T-helper 2 cell treated with Interferon-gamma antibody and Interleukin-4, amounts not matched to agents 100 ng/mL and 5 ng/mL, for 36 hours (primary cell): ENCODE results near the gene ENSA. TPM values are rescaled to one million over a fixed set of nuclear protein-coding genes. Genes with fewer than 3 reads are reported as not detected.
"Not testable (repeated sequence)": the region's sequence is repeated elsewhere in the genome, so short reads cannot be mapped to it uniquely, and the experiment has no call there.

ENCODE experiments used
- intact Hi-C: fragments of 100-400 bp; cut with micrococcal nuclease; formaldehyde crosslinking; loops from one replicate; pipeline ENCODE4 v1.15.1; 2023
- total RNA-seq: library from RNA; stranded (reverse); gene quantifications from 2 replicates; pipeline ENCODE4 v1.2.3, GENCODE V29; 2022

The ENSA gene
- total RNA-seq, 1 donor from 2014 or later, result 202 TPM

- intact Hi-C loops, result loop anchor here (10.0 kb wide), 4 partner anchors 142 to 388 kb away; partner anchors contain the start of genes ANP32E, CERS2, CTSS and SETDB1
These were observed 7.0 kb downstream of the ENSA start for GRCh38 chr1:150622303-150622975.

- intact Hi-C loops, result loop anchor here (1.0 to 10.0 kb wide), 8 partner anchors 8 to 387 kb away; partner anchors contain the start of genes ANP32E, CERS2, CTSS and ENSA
These were observed 7.7 kb downstream of the ENSA start for GRCh38 chr1:150621497-150622302.

DNA sequence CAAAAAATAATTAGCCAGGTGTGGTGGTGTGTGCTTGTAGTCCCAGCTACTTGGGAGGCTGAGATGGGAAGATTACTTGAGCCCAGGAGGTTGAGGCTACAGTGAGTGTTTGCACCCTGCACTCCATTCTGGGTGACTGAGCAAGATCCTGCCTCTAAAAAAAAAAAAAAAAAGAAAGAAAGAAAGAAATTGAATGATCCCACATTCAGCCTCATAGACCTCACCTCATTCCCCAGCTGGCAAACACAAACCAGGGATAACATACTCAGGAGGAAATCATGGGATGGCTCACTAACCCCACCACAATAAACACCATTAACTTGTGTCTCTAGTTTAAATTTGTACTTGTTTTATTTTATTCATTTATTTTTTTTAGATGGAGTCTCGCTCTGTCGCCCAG is 8.5 kb downstream of the ENSA start:
- intact Hi-C loops, result loop anchor here (1.0 to 10.0 kb wide), 8 partner anchors 8 to 386 kb away; partner anchors contain the start of genes ANP32E, CERS2, CTSS and ENSA

GRCh38 chr1:150619576-150620509 is 9.6 kb downstream of the ENSA start:
- intact Hi-C loops, result loop anchor here (2.0 to 10.0 kb wide), 5 partner anchors 43 to 385 kb away; partner anchors contain the start of genes ANP32E, CERS2, CTSS and SETDB1

DNA sequence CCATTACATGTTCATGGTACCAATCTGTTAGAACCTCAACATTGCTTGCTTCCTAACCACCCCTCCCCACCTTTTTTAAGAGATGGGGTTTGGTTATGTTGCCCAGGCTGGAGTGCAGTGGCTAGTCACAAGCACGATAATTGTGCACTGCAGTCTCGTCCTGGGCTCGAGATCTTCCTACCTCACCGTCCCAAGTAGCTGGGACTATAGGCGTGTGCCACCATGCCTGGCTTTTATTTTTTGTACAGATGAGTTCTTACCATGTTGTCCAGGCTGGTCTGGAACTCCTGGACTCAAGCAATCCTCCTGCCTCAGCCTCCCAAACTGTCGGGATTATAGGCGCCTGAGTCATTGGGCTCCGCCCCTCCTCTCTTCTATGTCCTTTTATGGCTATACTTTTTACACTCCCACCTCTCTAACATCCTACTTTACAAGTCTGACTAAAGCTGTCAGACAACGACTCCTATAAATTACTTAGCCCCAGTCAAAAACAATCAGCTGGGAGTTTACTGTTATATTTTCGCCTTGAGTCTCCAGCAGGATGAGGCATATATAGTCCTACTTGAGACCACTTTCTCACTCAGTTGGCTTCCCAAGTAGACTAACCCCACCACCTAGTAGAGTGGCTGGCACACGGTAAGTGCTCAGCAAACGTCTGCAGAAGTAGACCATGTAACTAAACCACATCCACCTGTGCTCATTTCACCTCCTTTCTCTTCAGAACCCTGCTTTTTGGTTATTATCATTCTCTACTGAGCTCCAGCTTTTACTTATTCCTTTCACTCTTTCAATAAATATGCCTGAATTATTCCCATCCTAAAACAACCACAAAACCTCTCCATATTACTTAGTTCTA is 13.8 kb downstream of the ENSA start:
- intact Hi-C loops, result no loop called here

- intact Hi-C loops, result loop anchor here (5.0 kb wide), 1 partner anchor 251 kb away; the partner anchor contains the start of gene RPRD2
These were observed 16.1 kb downstream of the ENSA start for GRCh38 chr1:150613061-150613920.

- intact Hi-C loops, result loop anchor here (5.0 kb wide), 1 partner anchor 250 kb away; the partner anchor contains the start of gene RPRD2
These were observed 17.4 kb downstream of the ENSA start for GRCh38 chr1:150612014-150612345.

- intact Hi-C loops, result loop anchor here (5.0 kb wide), 1 partner anchor 248 kb away; the partner anchor contains the start of gene RPRD2
These were observed 18.8 kb downstream of the ENSA start for GRCh38 chr1:150610576-150610975.

- intact Hi-C loops, result loop anchor here (5.0 kb wide), 1 partner anchor 247 kb away; the partner anchor contains the start of gene RPRD2
These were observed 19.7 kb downstream of the ENSA start for GRCh38 chr1:150609732-150610131.

- intact Hi-C loops, result no loop called here
These were observed 22.8 kb downstream of the ENSA start for GRCh38 chr1:150606463-150607142.

DNA sequence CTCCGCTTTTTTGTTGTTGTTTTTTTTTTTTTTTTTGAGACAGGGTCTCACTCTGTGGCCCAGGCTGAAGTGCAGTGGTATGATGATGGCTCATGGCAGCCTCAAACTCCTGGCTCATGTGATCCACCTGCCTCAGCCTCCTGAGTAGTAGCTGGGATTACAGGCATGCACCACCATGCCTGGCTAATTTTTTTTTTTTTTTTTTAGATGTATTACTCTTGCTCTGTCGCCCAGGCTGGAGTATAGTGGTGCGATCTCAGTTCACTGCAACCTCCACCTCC is 24.0 kb downstream of the ENSA start:
- intact Hi-C loops, result not testable (repeated sequence)

DNA sequence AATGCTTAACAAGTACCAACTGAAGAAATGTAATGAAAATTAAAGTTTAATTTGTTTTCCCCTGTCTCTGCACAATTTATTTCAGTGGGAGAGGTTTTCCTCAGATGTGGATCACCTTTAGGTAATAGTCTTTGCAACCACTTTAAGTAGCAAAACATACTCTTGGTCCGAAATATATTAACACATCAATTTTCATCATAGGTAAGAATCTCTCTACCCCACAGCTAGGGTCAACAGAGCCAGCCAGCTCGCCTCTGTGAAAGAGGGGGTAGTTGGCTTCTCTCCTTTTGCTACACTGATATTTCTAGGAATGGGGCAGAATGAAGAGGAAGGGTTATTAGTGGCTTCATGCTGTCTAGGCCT is 25.2 kb downstream of the ENSA start:
- intact Hi-C loops, result no loop called here

DNA sequence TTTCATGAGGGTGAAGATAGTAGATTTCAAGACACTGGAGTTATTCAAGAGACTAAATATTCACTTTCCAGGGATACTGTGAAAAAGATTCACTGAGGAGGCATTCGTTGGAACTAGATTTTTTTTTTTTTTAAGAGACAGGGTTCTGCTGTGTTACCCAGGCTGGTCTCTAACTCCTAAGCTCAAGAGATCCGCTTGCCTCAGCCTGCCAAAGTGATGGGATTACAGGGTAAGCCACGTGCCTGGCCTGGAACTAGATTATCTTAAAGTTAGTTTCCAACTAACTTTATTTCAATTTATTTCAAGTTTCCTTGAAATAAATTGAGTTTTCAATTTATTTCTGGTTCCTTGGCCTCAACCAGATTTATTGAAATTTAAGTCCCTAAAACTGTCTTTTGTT is 25.7 kb downstream of the ENSA start:
- intact Hi-C loops, result no loop called here

DNA sequence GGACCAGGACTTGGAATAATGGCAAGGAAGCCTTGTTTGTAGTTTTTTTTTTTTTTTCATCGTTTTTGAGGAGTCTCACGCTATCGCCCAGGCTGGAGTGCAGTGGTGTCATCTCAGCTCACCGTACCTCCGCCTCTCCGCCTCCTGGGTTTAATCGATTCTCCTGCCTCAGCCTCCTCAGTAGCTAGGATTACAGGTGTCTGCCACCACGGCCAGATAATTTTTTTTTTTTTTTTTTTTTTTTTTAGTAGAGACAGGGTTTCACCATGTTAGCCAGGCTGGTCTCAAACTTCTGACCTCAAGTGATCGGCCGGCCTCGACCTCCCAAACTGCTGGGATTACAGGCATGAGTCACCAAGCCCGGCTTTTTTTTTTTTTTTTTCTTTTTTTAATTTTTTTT is 27.0 kb downstream of the ENSA start:
- intact Hi-C loops, result not testable (repeated sequence)

DNA sequence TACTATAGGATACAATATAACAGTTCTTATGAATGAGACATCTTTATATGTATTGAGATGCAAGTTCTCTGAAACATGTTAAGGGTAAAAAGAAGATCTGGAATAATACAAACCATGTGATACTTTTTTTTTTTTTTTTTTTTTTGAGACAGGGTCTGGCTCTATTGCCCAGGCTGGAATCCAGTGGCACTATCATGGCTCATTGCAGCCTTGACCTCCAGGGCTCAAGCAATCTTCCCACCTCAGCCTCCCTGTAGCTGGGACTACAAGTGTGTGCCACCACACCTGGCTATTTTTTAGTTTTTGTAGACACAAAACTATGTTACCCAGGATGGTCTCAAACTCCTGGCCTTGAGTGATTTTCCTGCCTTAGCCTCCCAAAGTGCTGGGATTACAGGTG is 27.9 kb downstream of the ENSA start:
- intact Hi-C loops, result no loop called here

DNA sequence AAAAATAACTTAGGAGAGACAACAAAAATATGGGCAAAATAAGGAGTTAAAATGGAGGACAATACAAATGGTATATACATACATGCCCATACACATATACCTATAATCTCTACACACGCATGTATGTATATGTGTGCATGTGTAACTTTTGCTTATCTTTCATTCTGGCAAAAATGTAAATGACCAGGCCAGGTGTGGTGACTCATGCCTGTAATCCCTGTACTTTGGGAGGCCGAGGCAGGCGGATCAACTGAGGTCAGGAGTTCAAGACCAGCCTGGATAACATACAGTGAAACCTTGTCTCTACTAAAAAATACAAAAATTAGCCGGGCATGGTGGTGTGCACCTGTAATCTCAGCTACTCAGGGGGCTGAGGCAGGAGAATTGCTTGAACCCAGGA is 31.1 kb downstream of the ENSA start:
- intact Hi-C loops, result not testable (repeated sequence)

GRCh38 chr1:150596976-150597375 is 32.4 kb downstream of the ENSA start:
- intact Hi-C loops, result no loop called here

- intact Hi-C loops, result no loop called here
These were observed 33.1 kb downstream of the ENSA start for GRCh38 chr1:150596095-150596892.
